ENCODE measurements around the gene NFATC3.

The NFATC3 gene

DNA sequence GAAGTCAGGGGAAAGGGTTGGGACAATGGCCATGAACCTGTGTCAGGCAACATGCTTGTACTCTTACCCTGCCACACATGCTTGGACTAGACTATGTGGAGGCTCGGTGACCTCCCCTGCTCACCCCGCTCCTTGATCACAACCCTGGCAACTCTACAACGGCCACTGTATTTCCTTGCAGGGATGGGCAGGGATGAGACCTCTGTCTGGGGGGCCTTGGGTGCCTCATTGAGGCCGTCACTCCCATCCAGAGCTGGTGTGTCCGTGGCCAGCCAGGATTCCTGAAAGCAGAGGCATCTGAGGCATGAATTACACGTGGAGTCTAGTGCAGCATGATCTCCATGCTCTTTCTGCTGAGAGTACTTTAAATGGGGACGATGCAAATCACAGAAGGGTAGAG lies 161.0 kb downstream of the NFATC3 start:
- TF ChIP-seq, protein P1, sequence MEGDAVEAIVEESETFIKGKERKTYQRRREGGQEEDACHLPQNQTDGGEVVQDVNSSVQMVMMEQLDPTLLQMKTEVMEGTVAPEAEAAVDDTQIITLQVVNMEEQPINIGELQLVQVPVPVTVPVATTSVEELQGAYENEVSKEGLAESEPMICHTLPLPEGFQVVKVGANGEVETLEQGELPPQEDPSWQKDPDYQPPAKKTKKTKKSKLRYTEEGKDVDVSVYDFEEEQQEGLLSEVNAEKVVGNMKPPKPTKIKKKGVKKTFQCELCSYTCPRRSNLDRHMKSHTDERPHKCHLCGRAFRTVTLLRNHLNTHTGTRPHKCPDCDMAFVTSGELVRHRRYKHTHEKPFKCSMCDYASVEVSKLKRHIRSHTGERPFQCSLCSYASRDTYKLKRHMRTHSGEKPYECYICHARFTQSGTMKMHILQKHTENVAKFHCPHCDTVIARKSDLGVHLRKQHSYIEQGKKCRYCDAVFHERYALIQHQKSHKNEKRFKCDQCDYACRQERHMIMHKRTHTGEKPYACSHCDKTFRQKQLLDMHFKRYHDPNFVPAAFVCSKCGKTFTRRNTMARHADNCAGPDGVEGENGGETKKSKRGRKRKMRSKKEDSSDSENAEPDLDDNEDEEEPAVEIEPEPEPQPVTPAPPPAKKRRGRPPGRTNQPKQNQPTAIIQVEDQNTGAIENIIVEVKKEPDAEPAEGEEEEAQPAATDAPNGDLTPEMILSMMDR (IDR thresholded peaks at IDR 0.05; ENCODE audit: extremely low read depth, insufficient read depth, missing control alignments): no peak
- DNase-seq (ENCODE audit: low spot score): no peak
- in situ Hi-C loops (cut with MboI; ENCODE audit: low pct_unique_long_range_greater_than_20kb, low sequenced_read_pairs, unreplicated experiment): no loop called here

DNA sequence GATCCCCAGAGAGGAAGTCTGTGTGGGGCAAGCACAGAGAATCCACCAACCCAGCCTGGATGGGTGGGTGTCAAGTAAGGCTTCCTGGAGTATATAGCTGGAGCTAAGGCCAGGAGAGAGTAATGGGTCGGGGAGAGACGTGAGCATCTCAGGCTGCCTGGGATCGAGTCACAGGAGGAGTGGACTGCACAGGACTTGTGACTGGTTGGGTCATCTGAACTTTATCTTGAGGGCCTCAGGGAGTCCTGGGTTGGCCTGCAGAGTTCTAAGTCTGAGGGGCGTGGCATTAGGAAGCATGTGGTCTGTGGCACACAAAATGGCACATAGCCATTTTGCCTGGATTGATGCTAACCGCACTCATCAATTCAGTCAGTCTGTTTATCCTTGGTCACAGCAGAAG lies 161.5 kb downstream of the NFATC3 start:
- in situ Hi-C loops (cut with MboI; ENCODE audit: low pct_unique_long_range_greater_than_20kb, low sequenced_read_pairs, unreplicated experiment): no loop called here
- DNase-seq (ENCODE audit: low spot score): no peak

DNA sequence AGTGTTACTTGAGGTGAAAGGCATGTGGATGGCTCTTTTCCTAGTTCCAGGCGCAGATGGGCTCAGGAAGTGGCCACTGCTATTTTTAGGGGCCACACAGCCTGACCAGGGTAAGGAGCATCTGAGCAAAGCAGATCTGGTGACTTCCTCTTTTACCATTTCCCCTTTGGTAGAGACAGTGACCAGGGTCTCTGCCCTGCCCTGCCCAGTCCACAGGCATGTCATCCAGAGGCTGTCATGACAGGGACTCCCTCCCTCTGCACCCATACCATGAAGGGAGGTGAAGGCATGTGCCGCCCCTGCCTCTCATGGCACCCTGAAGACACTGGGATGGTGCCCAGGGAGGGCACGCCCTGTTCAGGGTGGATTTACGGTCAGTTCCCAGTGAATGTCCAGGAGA lies 162.2 kb downstream of the NFATC3 start:
- in situ Hi-C loops (cut with MboI; ENCODE audit: low pct_unique_long_range_greater_than_20kb, low sequenced_read_pairs, unreplicated experiment): no loop called here
- DNase-seq (ENCODE audit: low spot score): no peak

More for the DNA sequence above, 161.5 kb downstream of the NFATC3 start:
- TF ChIP-seq, protein P1 (IDR thresholded peaks at IDR 0.05; ENCODE audit: extremely low read depth, insufficient read depth, missing control alignments): no peak

DNA sequence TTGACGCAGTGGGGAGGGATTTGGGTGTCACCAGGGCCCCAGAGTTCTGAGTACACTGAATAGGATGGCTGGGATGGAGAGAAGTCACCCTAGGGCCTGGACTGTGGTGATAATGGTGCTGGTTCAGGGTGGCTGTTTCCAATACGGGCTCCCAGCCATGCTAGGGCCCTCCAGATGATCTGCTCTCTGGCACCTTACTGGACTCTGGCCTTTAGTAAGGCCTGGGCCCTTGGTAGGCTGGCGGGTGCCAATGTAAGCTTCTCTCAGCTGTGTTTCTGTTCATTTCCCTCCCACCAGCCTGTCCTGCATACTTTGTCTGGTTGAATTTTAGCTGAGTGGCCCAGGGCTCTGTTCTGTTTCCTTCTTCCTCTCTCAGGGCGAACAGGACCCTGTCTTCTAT lies 162.8 kb downstream of the NFATC3 start:
- in situ Hi-C loops (cut with MboI; ENCODE audit: low pct_unique_long_range_greater_than_20kb, low sequenced_read_pairs, unreplicated experiment): no loop called here
- DNase-seq (ENCODE audit: low spot score): no peak
- TF ChIP-seq, protein P1 (IDR thresholded peaks at IDR 0.05; ENCODE audit: extremely low read depth, insufficient read depth, missing control alignments): no peak

More for the DNA sequence above, 162.2 kb downstream of the NFATC3 start:
- TF ChIP-seq, protein P1 (IDR thresholded peaks at IDR 0.05; ENCODE audit: extremely low read depth, insufficient read depth, missing control alignments): no peak

DNA sequence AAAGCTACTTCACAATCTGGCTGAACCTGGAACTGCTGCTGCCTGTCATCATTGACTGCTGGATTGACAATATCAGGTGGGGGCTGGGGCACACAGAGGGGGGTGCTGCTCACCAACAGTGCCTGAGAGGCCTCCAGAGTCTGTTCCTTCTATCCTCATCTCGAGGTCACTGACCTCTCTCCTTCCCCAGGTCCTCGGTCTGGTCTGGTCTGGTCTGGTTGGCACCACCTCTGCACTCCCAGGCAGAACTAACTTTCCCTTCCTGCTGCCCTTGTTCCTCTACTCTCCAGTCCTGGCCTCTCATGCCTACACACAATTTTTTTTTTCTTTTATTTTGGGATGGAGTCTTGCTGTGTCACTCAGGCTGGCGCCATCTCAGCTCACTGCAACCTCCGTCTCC lies 164.2 kb downstream of the NFATC3 start:
- DNase-seq (ENCODE audit: low spot score): no peak
- TF ChIP-seq, protein P1 (IDR thresholded peaks at IDR 0.05; ENCODE audit: extremely low read depth, insufficient read depth, missing control alignments): no peak
- in situ Hi-C loops (cut with MboI; ENCODE audit: low pct_unique_long_range_greater_than_20kb, low sequenced_read_pairs, unreplicated experiment): no loop called here

DNA sequence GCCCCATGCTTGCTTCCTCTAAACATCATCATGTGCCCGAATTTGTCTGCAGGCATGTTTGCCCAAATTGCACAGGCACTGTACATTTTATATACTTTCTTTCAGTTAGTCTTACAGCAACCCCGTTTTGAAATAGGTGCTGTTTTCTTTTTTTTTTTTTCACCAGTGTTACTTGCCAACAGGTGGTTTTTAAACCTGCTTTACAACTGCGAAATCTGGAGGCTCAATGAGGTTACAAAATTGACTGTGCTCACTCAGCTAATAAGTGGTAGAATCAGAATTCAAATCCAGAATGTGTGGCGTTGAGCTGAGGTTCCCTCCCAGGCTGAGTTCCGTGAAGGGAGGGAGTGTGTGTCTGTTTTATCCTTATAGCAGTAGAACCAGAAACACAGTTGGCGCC lies 165.8 kb downstream of the NFATC3 start:
- TF ChIP-seq, protein P1 (IDR thresholded peaks at IDR 0.05; ENCODE audit: extremely low read depth, insufficient read depth, missing control alignments): no peak
- no peak for DNase-seq (ENCODE audit: low spot score)
- in situ Hi-C loops (cut with MboI; ENCODE audit: low pct_unique_long_range_greater_than_20kb, low sequenced_read_pairs, unreplicated experiment): no loop called here

DNA sequence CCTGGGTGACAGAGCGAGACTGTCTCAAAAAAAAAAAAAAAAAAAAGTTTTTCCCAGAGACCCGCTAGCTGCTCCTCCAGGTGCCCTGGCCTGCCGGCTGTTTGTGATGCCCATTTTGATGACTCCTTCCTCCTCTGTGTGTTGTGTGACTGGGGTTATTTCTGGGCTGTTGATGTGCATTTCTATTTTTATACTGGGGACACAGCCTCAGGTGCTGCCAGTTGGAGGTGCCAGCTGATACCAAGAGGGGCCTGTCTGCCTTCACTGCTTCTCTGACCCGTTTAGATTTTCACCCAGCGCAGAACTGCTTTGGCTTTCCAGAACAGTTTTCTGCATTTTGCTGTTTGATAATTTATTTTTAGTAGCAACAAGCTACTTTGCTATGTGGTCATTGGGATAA lies 166.7 kb downstream of the NFATC3 start:
- TF ChIP-seq, protein P1 (IDR thresholded peaks at IDR 0.05; ENCODE audit: extremely low read depth, insufficient read depth, missing control alignments): no peak

More for the DNA sequence above, 166.7 kb downstream of the NFATC3 start:
- in situ Hi-C loops (cut with MboI; ENCODE audit: low pct_unique_long_range_greater_than_20kb, low sequenced_read_pairs, unreplicated experiment): no loop called here
- no peak for DNase-seq (ENCODE audit: low spot score)
